ENCODE data around the gene LRCH4. TPM values are rescaled to one million over a fixed set of nuclear protein-coding genes. Genes with fewer than 3 reads are reported as not detected.
"Not testable (repeated sequence)": the region's sequence is repeated elsewhere in the genome, so short reads cannot be mapped to it uniquely, and the experiment has no call there.

LRCH4 gene
- total RNA-seq, 1 experiment from 2014 or later, result 32.2 TPM

- no peak for DNase-seq (ENCODE audit: low read depth)
Measured at GRCh38 chr7:100546926-100547800, 38.8 kb downstream of the LRCH4 start.

- DNase-seq (ENCODE audit: low read depth), result no peak
Measured at GRCh38 chr7:100546129-100546925, 39.6 kb downstream of the LRCH4 start.

GRCh38 chr7:100545360-100546128 lies 40.4 kb downstream of the LRCH4 start:
- DNase-seq (ENCODE audit: low read depth), result peak; percentile 98

GRCh38 chr7:100544967-100545359 lies 41.0 kb downstream of the LRCH4 start:
- no peak for DNase-seq (ENCODE audit: low read depth)

- DNase-seq (ENCODE audit: low read depth), result no peak
Measured at GRCh38 chr7:100544386-100544785, 41.5 kb downstream of the LRCH4 start.

GRCh38 chr7:100543586-100543985 lies 42.3 kb downstream of the LRCH4 start:
- DNase-seq (ENCODE audit: low read depth), result no peak

- DNase-seq (ENCODE audit: low read depth), result not testable (repeated sequence)
Measured at GRCh38 chr7:100541309-100541708, 44.6 kb downstream of the LRCH4 start.

GRCh38 chr7:100540073-100540723 lies 45.7 kb downstream of the LRCH4 start:
- no peak for DNase-seq (ENCODE audit: low read depth)

GRCh38 chr7:100539436-100540006 lies 46.4 kb downstream of the LRCH4 start:
- DNase-seq (ENCODE audit: low read depth), result no peak

GRCh38 chr7:100538654-100539435 lies 47.1 kb downstream of the LRCH4 start, which contains the start of gene AGFG2:
Gene AGFG2 (plus strand): TSS chr7:100539203. CDS start chr7:100539347, 144 bp downstream.
- peak; percentile 100 for DNase-seq (ENCODE audit: low read depth)

- no peak for DNase-seq (ENCODE audit: low read depth)
Measured at GRCh38 chr7:100538348-100538653, 47.6 kb downstream of the LRCH4 start.

GRCh38 chr7:100536695-100537094 lies 49.2 kb downstream of the LRCH4 start:
- DNase-seq (ENCODE audit: low read depth), result not testable (repeated sequence)

GRCh38 chr7:100535982-100536381 lies 49.9 kb downstream of the LRCH4 start:
- not testable (repeated sequence) for DNase-seq (ENCODE audit: low read depth)

GRCh38 chr7:100532165-100533022 lies 53.5 kb downstream of the LRCH4 start:
- no peak for DNase-seq (ENCODE audit: low read depth)

- not testable (repeated sequence) for DNase-seq (ENCODE audit: low read depth)
Measured at GRCh38 chr7:100528108-100528866, 57.6 kb downstream of the LRCH4 start.
